Transverse colon (tissue), 4 donors: Measurements from ENCODE around the gene FAM118B.

Experiments
- CTCF ChIP-seq, 5 experiments: fragments of 200-600 bp in 3 of 5; fragments of 450-650 bp in 2 of 5; sonication (generic) in 3 of 5; IDR thresholded peaks; 1 replicate in 2 of 5; 2 replicates in 3 of 5; pipeline ENCODE4 v1.5.1; 2016 to 2017; ENCODE audit warnings: antibody characterized with exemption in 5 of 5, inconsistent platforms in 3 of 5, mild to moderate bottlenecking in 2 of 5, moderate library complexity in 1 of 5
- EP300 ChIP-seq: sonication (generic); formaldehyde crosslinking; IDR thresholded peaks from one replicate; pipeline ENCODE4 v1.6.1; 2017; ENCODE audit warnings: antibody characterized with exemption, low read depth
- POLR2AphosphoS5 ChIP-seq, 3 donors: sonication (generic); formaldehyde crosslinking; IDR thresholded peaks; one replicate each; pipeline ENCODE4 v1.6.1; 2016; ENCODE audit warnings: antibody characterized with exemption in 3 of 3

- TF ChIP-seq POLR2AphosphoS5 (IDR thresholded peaks at IDR 0.05) (no peak), EP300 (no peak), CTCF (IDR thresholded peaks at IDR 0.05) (no peak)
Observed at GRCh38 chr11:126186708-126187529, 24.7 kb upstream of the FAM118B start.
